Measurements from ENCODE around the gene SASH1.

SASH1 gene

GRCh38 chr6:148342350-148343046 lies at the start of gene SASH1:
Gene SASH1 (plus strand): TSS chr6:148342838. CDS start chr6:148343068, 230 bp downstream.
- DNase-seq, result peak; percentile 38

DNA sequence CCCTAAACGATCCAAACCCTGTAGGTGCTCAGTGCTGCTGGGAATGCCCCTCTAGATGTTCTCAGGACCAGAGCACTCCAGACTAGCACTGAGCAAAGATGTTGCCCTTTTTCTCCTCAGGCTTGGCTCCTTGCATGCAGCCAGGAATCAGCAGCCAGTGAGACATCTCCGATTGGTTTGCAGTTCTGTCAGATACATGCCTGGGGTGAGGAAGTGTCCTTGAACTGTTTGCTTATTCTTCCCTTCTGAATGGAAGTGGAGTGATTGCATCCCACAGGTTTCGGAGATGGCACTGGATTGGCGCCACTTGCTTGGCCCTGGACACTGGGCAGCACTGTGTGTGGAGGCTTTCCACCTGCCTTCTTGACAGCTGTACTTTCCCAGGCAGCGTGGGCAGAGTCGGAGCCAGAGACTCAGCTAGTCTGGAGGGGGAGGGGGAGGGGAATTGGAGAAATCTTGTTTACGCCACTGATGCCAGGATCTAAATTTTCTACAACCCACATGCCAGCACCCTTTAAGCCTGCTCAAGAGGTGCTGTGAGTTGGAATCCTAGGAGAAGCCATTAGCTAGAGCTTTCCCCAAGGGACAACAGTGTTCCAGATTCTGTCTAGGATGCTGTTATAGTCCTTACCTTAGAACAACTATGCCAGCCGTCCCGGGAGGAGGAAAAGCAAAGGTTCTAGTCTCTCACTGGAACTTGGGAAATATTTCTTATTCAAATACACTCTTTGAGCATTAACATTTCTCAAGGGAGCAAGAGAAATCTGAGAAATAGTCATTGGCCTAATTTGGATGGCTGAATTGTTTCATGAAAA lies 49.2 kb upstream of the SASH1 start:
- no peak for DNase-seq

- DNase-seq, result no peak
These were observed 48.6 kb upstream of the SASH1 start for GRCh38 chr6:148294059-148294458.

- no peak for DNase-seq
These were observed 47.3 kb upstream of the SASH1 start for GRCh38 chr6:148295261-148295887.

- no peak for DNase-seq
These were observed 45.9 kb upstream of the SASH1 start for GRCh38 chr6:148296771-148297170.

DNA sequence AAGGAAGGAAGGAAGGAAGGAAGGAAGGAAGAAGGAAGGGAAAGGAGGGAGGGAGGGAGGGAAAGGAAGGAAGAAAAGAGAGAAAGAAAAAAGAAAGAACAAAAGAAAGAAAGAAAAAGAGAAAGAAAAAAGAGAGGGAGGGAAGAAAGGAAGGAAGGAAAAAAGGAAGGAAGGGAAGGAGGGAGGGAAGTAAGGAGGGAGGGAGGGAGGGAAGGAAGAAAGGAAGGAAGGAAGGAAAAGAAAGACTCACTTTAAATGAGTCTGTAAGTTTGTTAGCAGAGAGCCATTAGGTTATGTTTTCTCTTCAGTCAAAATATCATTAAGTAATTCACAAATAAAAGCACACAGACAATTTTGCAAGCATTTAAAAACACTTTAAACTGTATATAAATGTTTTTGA lies 44.0 kb upstream of the SASH1 start:
- no peak for DNase-seq

DNA sequence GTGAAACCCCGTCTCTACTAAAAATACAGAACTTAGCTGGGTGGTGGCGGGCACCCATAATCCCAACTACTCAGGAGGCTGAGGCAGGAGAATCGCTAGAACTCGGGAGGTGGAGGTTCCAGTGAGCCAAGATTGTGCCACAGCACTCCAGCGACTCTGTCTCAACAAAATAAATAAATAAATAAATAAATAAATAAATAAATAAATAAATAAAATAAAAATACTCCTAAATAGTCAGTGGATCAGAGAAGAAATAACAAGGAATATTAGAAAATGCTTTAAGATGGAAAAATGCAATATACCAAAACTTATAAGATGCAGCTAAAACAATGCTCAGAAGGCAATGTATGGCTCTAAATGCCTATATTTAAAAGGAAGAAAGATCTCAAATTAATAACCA lies 39.0 kb upstream of the SASH1 start:
- no peak for DNase-seq

DNA sequence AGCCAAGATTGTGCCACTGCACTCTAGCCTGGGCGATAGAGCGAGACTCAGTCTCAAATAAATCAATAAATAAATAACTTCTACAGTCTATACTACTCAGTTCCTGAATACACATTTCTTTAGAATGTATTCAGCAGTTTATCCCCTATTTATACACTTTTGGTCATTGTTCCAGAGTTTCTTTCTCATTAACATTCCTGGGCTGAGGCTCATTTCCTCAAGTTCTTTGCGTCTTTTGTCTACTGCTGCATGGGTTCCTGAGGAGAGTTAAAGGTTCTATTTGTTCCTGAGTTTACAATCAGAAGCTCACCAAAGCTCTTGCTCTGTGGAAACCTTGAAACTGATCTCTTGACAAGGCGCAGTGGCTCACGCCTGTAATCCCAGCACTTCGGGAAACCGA lies 37.7 kb upstream of the SASH1 start:
- DNase-seq, result no peak

DNA sequence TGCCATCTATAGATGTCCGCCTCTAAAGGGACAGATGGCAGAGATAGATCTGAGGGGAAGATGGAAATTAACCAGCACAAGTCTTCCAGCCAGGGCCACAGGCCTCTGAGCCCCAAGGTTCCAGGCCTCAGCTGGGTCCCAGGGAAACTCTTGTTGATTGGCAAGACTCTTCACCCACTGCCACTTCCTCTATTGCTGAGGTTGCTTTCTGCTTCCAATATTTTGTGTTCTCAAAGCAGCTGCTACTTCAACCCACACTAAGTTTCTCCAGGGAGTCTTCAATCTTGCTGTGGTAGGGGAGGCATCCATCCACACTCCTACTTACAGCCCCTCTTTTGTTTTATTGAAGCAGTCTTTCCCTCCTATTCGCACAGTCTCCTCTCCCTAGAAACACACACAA lies 36.4 kb upstream of the SASH1 start:
- DNase-seq, result no peak

DNA sequence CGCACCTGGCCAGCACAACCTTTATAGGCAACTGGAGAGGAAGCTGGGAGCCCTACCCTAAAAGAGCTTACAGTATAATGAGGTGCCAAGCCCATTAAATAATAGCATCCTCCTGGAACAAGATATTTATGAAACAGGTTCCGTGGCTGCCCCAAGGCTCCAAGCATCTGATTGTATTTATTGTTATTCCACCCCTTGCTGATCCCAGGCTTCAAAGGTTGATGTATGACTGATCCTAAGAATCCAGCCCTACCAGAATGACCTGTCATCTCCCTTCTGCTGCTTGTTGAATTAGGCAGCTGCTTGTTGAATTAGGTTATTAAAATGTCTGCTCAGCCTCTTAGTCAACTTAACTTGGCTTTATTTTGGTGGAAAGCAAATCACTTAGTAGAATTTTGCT lies 35.2 kb upstream of the SASH1 start:
- DNase-seq, result no peak

GRCh38 chr6:148309301-148309700 lies 33.3 kb upstream of the SASH1 start:
- no peak for DNase-seq

DNA sequence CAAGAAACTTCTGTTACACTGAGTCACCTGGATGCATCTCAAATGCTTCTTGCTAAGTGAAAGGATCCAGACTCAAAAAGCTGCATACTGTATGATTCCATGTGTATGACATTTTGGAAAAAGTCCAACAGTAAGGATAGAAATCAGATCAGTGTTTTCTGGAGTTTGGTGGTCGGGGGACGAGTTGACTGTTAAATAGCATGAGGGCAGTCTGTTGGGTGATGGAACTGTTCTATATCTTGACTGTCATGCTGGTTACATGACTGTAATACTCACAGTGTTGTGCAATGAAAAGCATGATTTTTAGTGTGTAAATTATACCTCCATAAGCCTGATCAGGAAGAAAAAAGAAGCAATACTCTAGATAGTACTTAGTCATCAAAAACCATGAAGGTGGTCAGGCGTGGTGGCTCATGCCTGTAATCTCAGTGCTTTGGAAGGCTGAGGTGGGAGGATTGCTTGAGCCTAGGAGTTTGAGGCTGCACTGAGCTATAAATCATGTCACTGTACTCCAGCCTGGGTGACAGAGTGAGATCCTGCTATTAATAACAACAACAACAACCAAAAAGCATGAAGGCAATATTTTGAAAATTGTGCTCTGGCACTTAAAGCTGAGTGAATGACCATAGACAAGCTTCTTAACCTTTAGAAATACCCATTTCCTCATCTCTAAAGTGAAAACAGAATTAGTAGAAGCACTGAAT lies 30.5 kb upstream of the SASH1 start:
- no peak for DNase-seq

- no peak for DNase-seq
These were observed 29.1 kb upstream of the SASH1 start for GRCh38 chr6:148313488-148313887.

DNA sequence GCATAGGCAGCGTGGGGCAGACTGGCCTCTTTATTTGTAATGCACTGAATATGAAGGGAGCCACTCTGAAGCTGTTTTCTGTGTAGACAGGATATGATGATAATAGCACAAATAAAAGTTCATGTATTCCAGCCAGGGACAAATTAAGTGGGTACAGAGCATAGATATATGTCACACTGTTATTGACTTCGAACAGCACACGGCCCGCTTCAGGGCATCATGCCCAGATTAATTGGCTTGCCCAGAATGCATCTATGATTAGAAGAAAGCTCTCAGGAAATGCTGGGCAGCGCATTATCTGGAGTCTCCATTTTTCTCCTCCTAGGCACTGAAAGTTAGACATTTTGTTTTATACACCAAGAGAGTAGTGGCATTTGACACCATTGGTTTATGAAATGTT lies 26.3 kb upstream of the SASH1 start:
- no peak for DNase-seq

- DNase-seq, result no peak
These were observed 25.6 kb upstream of the SASH1 start for GRCh38 chr6:148317051-148317450.

- no peak for DNase-seq
These were observed 24.9 kb upstream of the SASH1 start for GRCh38 chr6:148317739-148318138.

- DNase-seq, result no peak
These were observed 19.9 kb upstream of the SASH1 start for GRCh38 chr6:148322704-148323103.

DNA sequence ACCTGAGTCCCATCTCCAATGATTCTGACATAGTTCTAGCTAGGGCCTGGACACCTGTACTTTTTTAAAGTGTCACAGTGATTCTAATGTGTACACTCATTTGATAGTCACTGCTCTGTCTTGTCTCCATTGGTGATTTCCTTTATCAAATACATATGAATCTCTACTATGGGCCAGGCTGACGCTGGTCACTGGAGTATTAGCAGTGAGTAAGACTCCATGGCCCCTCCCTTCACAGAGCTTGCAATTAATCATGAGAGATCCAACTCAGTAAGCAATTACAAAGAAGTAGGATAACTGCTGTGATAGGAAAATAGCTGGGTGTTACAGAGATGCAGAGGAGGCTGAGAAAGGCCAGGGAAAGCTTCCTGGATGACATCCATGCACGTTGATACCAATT lies 19.3 kb upstream of the SASH1 start:
- DNase-seq, result no peak

GRCh38 chr6:148324297-148324985 lies 18.2 kb upstream of the SASH1 start:
- DNase-seq, result no peak

DNA sequence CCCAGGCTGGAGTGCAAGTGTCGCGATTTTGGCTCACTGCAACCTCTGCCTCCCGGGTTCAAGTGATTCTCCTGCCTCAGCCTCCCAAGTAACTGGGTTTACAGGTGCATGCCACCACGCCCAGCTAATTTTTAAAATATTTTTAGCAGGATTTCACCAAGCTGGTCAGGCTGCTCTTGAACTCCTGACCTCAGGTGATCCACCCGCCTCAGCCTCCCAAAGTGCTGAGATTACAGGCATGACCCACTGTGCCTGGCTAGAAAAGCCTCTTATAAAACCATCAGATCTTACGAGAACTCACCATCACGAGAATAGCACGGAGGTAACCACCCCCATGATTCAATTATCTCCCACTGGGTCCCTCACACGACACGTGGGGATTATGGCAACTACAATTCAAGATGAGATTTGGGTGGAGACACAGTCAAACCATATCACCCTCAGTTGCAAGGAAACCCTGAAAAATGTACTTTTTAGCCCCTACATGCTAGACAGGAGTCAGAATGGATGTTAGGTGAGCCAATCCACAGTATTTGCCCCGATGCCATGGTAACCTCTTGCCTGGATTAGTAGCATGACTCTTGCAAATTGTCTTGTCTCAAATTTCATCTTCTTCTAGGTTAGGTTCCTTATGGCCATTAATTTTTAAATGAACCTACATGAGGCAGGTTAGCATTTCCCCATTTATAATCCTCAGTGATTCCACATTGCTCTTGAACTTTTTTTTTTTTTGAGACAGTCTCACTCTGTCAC lies 17.1 kb upstream of the SASH1 start:
- DNase-seq, result no peak

DNA sequence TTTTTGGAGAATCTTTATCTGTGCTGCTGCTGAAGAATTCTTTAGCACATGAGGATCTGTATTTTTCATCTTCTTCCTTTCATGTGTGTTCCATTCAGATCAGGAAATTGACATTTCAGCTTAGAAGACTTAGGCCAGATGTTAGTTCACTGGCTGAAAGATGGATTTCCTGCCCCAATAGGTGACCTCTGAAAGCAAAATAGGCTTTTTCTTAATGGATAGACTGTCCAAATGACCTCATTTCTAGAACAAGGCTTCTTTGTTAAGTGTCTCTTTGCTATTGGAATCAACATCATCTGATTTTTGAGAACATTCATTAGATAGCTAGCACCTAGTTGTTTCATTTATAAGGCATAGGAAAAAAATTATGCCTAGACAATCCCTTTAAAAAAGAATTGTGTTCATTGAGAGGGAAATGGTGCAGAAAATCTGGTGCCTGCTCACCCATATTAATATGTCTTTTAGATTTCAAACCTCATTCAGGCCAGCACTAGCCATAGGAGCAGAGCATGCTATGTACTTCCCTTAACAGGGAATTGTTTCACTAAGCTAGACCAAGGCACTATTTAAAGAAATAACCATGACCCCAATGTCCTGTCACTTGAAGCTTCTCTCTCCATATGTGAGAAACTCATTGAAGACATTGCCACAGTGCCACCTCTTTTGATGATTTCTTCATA lies 13.6 kb upstream of the SASH1 start:
- DNase-seq, result no peak
